Immature natural killer cell (primary cell): ENCODE results near the gene NMNAT3. TPM values are rescaled to one million over a fixed set of nuclear protein-coding genes. Genes with fewer than 3 reads are reported as not detected.

ENCODE experiments used
- DNase-seq, 3 donors: peaks; one replicate each; pipeline ENCODE4 v3.0.0; 2022; ENCODE audit warnings: mixed read lengths in 1 of 3
- H3K27ac Mint-ChIP-seq, 6 donors: one replicate each; pipeline ENCODE4 v1.8.0; 2020; ENCODE audit warnings: mixed read lengths in 6 of 6, mild to moderate bottlenecking in 5 of 6, inconsistent platforms in 4 of 6, moderate library complexity in 3 of 6
- H3K27me3 Mint-ChIP-seq, 3 donors: one replicate each; pipeline ENCODE4 v1.8.0; 2020 to 2021; ENCODE audit warnings: low read depth in 3 of 3, mild to moderate bottlenecking in 3 of 3, mixed read lengths in 3 of 3, moderate library complexity in 3 of 3, inconsistent platforms in 1 of 3
- H3K36me3 Mint-ChIP-seq, 3 donors: one replicate each; pipeline ENCODE4 v1.8.0; 2020; ENCODE audit warnings: mixed read lengths in 3 of 3, inconsistent platforms in 2 of 3, mild to moderate bottlenecking in 2 of 3
- H3K4me1 Mint-ChIP-seq, 2 donors: one replicate each; pipeline ENCODE4 v1.8.0; 2020; ENCODE audit warnings: inconsistent platforms in 2 of 2, mild to moderate bottlenecking in 2 of 2, mixed read lengths in 2 of 2, moderate library complexity in 1 of 2
- H3K4me3 Mint-ChIP-seq, 5 donors: one replicate each; pipeline ENCODE4 v1.8.0; 2020; ENCODE audit warnings: mild to moderate bottlenecking in 5 of 5, mixed read lengths in 5 of 5, inconsistent platforms in 3 of 5, moderate library complexity in 3 of 5
- H3K9me3 Mint-ChIP-seq, 6 donors: one replicate each; pipeline ENCODE4 v1.8.0; 2020; ENCODE audit warnings: mild to moderate bottlenecking in 6 of 6, mixed read lengths in 6 of 6, inconsistent platforms in 4 of 6, moderate library complexity in 3 of 6
- polyA plus RNA-seq, 3 donors: library from polyadenylated mRNA; unstranded; fragments of 300-500 nt; fragmentation: Illumina TruSeq; gene quantifications; one replicate each; pipeline ENCODE4 v1.2.3, GENCODE V29; 2021

NMNAT3 gene
- polyA plus RNA-seq, 3 donors from 2014 or later, result 1.4 to 7.1 (median 2.5) TPM

DNA sequence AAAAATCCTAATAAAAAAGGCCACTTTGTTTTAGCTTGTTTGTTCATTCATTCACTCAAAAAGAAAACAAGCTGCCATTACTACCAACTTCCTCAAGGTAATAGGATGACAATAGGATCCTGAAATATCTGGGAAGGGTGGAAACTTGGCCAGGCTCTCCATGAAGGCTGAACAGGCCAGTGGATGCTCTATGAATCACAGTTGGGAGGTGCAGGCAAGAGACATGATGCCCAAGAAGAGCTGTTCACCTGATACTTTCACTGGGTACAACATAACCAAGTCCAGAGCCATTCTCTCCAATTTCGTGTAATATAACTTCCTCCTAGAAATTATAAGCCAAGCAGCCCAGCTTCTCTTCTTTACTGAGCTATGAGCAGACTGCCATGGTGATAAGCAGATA is 37.3 kb downstream of the NMNAT3 start:
- no peak for DNase-seq
- Mint-ChIP-seq H3K4me1 (peaks cover 7 to 9% of the 10 kb centered on the region in 2 donors), H3K27ac (no peak overlapping the region), H3K36me3 (no peaks in the 10 kb centered on the region), H3K4me3 (no peak overlapping the region), H3K9me3 (peaks cover 0 to 4% (median 0%) of the 10 kb centered on the region in 6 donors), H3K27me3 (no peaks in the 10 kb centered on the region)

DNA sequence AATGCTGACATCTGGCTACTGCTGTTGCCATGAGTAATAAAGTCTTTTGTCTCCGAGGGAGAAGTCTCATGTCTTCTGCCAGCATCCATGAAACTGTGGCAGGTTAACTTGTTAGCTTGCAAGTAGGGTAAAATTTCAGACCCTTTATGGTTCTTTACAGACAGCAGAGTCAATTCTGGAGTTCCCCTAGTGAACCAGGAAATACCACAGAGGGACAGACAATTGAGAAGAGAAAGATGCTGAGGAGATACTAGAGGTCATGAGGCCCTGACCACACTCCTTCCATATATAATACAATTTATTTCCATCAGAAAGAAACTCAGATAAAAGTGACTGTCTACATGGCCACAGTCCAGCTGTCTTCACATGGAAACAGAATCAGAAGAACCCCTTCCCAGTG is 38.1 kb downstream of the NMNAT3 start:
- Mint-ChIP-seq H3K36me3 (no peaks in the 10 kb centered on the region), H3K27me3 (no peaks in the 10 kb centered on the region), H3K4me3 (no peak overlapping the region), H3K4me1 (peaks cover 7 to 9% of the 10 kb centered on the region in 2 donors), H3K9me3 (peaks cover 0 to 4% (median 0%) of the 10 kb centered on the region in 6 donors), H3K27ac (no peak overlapping the region)
- no peak for DNase-seq

DNA sequence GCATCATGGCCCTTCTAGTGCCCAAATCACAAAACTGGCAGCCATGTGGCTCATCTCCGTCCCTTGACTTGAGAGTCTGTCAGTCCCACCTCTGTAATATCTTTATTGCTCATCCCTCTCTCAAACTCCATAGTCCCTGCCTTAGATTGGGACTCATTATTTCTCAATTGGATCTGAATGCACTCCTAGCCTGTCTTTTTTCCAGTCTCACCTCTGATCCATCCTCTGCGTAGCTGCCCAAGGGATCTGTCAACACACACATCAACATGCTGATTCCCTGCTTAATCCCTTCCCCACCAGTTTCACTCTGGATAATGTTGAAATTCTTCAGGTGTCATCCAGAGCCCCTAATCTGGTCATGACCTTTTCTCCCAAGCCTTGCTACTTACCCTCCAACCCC is 39.3 kb downstream of the NMNAT3 start:
- Mint-ChIP-seq H3K9me3 (peaks cover 0 to 3% (median 0%) of the 10 kb centered on the region in 6 donors), H3K4me3 (no peak overlapping the region), H3K4me1 (peaks cover 7 to 9% of the 10 kb centered on the region in 2 donors), H3K27ac (no peak overlapping the region), H3K27me3 (peaks cover 0 to under 1% (median 0%) of the 10 kb centered on the region in 3 donors), H3K36me3 (peaks cover 0 to 1% (median 0%) of the 10 kb centered on the region in 3 donors)
- DNase-seq, result no peak

DNA sequence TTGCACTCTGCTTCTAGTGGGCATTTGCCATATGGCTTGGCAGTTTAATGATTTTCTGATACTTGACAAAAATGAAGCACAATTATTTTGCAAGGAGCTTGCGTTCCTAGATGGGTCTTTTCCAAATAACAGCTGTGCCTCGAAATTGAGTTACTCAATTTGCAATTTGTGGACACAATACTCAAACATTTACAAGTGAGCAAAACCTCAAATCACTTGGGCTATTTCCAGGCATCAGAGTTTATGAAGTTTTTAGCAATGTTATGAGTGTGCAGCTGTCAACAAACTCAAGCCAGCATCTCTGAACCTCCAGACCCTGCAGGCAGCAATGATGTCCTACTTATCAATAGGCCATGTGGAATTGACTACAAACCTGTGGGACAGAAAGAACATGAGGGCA is 41.3 kb downstream of the NMNAT3 start:
- peaks cover 0 to 5% (median 0%) of the 10 kb centered on the region in 6 donors for H3K9me3 Mint-ChIP-seq
- peaks cover 0 to 5% (median 2%) of the 10 kb centered on the region in 3 donors for H3K27me3 Mint-ChIP-seq
- H3K4me3 Mint-ChIP-seq, result no peak overlapping the region
- H3K27ac Mint-ChIP-seq, result no peak overlapping the region
- peaks cover 0 to 3% (median 0%) of the 10 kb centered on the region in 3 donors for H3K36me3 Mint-ChIP-seq
- DNase-seq, result no peak
- no peaks in the 10 kb centered on the region for H3K4me1 Mint-ChIP-seq

DNA sequence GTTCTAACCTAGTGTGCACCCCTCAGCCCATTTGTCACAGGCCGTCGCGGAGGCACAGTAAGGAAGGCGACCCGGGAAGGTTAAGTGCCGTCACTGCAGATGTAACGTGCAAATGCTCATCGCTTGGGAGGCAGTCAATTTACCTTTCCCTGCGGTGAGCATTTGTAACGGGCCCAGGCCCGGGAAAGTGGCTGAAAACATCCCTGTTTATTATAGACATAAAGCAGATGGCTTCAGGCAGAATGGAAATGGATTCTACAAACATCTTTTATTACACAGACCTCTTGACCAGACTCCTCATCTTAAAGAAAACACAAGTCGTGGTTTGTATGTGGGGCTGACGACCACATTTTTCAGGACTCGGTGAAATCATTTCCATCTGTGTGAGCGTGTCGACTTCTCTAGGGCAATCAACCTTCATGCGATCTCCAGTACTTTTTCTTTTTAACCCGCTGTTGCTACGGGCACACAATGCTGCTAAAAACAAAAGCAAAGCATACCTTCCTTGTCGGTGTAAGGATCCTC is 43.6 kb downstream of the NMNAT3 start:
- Mint-ChIP-seq H3K9me3 (peaks cover 0 to 5% (median 0%) of the 10 kb centered on the region in 6 donors), H3K27ac (no peak overlapping the region), H3K4me1 (no peaks in the 10 kb centered on the region), H3K27me3 (peaks cover 0 to 5% (median 2%) of the 10 kb centered on the region in 3 donors), H3K36me3 (peaks cover 0 to 3% (median 0%) of the 10 kb centered on the region in 3 donors), H3K4me3 (no peak overlapping the region)
- DNase-seq, result no peak

DNA sequence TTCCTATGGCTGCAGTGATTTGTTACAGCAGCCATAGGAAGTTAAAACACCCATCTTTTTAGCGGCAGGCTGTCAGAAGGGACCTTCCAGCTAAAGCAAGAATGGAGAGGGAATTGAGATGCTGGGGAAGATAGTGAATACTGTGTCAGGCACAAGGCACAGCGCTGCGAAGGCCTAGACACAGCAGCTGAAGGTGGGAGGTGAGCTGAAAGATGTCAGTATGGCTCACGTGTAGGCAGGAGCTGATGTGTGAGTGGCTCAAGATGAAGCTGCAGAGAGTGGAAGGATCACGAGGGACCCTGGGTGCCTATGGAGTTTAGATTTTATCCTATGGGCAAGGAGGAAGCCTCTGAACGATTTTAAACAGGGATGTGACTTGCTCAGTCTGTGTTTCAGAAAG is 44.3 kb downstream of the NMNAT3 start:
- no peak for DNase-seq
- H3K27me3 Mint-ChIP-seq, result peaks cover 0 to 5% (median 2%) of the 10 kb centered on the region in 3 donors
- H3K4me3 Mint-ChIP-seq, result no peak overlapping the region
- peaks cover 0 to 4% (median 0%) of the 10 kb centered on the region in 6 donors for H3K9me3 Mint-ChIP-seq
- H3K4me1 Mint-ChIP-seq, result no peaks in the 10 kb centered on the region
- H3K27ac Mint-ChIP-seq, result no peak overlapping the region
- peaks cover 0 to 3% (median 0%) of the 10 kb centered on the region in 3 donors for H3K36me3 Mint-ChIP-seq

DNA sequence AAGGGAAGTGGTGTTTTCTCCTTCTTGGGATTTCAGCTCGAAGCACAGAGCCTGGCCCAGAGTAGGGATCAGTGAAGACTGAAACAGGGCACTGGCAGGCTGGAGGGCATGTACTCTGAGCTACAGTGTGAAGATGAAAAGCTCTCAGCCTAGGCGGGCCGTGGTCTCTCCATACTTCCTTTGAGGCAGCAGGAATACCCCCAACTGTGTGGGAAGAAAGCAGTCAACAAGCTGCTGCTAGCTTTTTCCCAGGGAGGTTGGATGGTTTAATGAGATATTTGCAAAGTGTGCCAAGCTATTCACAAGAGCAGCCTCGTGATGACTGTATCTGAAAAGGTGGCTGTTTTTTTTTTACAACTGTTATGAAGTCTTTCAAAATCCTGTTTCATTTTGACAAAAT is 47.2 kb downstream of the NMNAT3 start:
- H3K36me3 Mint-ChIP-seq, result peaks cover 0 to 3% (median 0%) of the 10 kb centered on the region in 3 donors
- H3K27me3 Mint-ChIP-seq, result peaks cover 0 to 5% (median 2%) of the 10 kb centered on the region in 3 donors
- H3K27ac Mint-ChIP-seq, result no peak overlapping the region
- H3K4me1 Mint-ChIP-seq, result no peaks in the 10 kb centered on the region
- H3K9me3 Mint-ChIP-seq, result peaks cover 0 to 4% (median 0%) of the 10 kb centered on the region in 6 donors
- no peak for DNase-seq
- H3K4me3 Mint-ChIP-seq, result no peak overlapping the region

DNA sequence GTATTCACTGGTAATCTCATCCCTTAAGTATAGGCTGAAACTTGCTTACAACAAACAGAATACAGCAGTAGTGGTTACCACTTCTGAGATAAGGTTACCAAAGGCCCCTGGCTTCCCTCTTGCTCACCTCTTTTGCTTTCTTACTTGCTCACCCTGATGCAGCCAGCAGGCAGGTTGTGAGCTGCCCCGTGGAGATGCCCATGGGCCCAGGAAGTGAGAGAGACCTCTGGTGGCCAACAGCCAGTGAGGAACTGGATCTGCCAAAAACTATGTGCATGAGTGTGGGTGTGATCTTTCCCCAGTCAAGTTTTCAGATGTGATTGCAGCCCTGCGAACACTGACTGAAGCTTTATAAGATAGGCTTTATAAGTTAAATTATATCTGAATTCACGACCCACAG is 48.7 kb downstream of the NMNAT3 start:
- Mint-ChIP-seq H3K27ac (no peak overlapping the region), H3K9me3 (peaks cover 0 to 4% (median 0%) of the 10 kb centered on the region in 6 donors), H3K27me3 (peaks cover 0 to 5% (median 2%) of the 10 kb centered on the region in 3 donors), H3K4me3 (no peak overlapping the region), H3K4me1 (no peaks in the 10 kb centered on the region), H3K36me3 (peaks cover 0 to 3% (median 0%) of the 10 kb centered on the region in 3 donors)
- no peak for DNase-seq

DNA sequence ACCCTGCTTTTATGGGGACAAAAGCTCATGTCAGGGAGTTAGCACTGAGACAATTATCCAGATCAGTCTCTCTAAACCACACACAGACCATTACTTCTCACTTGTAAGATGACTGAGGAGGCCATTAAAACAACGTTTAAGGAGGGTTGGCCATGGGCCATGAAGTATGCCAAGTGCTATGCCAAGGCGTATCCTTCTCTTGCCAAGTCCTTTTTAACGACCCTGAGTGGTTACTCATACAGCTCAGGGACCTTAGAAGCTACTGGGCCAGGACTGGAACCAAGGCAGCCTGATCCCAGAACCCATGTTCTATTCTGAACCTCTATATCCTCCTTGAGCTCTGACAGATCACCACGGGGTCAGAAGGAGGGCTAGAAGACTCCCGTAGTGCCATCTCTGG is 50.0 kb downstream of the NMNAT3 start:
- Mint-ChIP-seq H3K4me3 (no peak overlapping the region), H3K9me3 (peaks cover 0 to 4% (median 0%) of the 10 kb centered on the region in 6 donors), H3K27me3 (peaks cover 0 to 2% (median 0%) of the 10 kb centered on the region in 3 donors), H3K4me1 (no peaks in the 10 kb centered on the region), H3K27ac (no peak overlapping the region), H3K36me3 (no peaks in the 10 kb centered on the region)
- no peak for DNase-seq

DNA sequence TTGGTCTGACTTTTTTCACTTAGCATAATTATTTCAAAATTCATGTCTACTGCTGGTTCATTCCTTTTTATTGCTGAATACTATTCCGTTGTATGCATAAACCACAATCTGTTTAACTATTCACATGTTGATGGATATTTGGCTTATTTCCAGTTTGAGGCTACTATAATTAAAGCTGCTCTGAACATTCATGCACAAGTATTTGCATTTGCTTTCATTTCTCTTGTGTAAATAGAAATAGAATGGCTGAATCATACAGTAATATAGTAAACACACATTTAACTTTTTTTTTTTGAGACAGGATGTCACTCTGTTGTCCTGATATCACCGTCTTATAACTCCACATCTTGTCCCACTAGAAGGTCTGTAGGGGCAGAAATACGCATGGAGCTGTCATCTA is 57.3 kb downstream of the NMNAT3 start:
- Mint-ChIP-seq H3K4me1 (no peaks in the 10 kb centered on the region), H3K9me3 (no peaks in the 10 kb centered on the region)
- DNase-seq, result no peak

DNA sequence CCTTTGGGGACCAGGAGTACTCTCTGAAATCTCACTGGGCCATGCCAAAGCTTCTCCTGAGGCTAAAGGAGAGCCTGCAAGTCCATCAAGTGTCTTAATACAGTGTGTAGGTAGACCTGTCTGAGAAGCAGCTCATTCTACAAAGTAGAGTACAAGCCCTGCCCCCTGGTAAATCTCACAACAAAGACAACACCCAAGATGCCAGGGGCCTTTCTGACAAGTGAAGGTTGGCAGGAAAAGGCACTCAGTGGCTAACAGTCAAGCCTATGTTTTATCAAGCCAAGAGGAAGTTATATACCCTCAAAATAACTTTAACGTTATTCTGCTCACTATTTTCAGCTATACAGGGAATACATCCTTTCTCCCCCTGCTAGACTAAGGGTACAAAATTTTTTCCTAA is 58.3 kb downstream of the NMNAT3 start:
- H3K9me3 Mint-ChIP-seq, result no peaks in the 10 kb centered on the region
- DNase-seq, result no peak

More for the DNA sequence above, 57.3 kb downstream of the NMNAT3 start:
- H3K36me3 Mint-ChIP-seq, result no peaks in the 10 kb centered on the region
- H3K27ac Mint-ChIP-seq, result no peak overlapping the region
- H3K27me3 Mint-ChIP-seq, result peaks cover 0 to 2% (median 0%) of the 10 kb centered on the region in 3 donors
- no peak overlapping the region for H3K4me3 Mint-ChIP-seq

DNA sequence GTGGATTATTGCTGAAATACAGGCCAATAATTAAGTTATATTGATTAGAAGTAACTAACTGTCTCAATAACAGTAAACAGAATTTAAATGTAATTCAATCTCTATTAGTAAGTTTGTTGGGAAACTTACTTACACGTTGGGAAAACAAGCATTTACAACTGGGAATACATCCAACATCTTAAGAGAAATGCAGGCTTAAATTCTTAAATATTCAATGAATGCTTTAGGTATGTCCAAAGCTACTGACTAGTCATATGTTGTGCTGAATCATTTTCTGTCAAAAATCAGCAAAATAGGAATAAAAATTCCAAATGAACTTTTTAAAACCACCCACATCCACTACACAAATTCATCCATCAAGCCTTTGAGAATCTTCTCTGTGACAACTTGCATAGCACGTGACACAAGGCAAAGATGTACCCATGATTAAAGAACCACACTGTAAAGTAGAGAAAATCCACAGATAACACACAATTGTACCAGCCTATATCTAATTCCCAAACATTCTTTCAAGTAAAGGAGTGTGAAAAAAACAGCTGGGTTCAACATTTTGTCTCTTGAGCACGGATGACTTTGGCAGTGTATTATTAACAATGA is 60.0 kb downstream of the NMNAT3 start:
- no peak overlapping the region for H3K27ac Mint-ChIP-seq
- H3K9me3 Mint-ChIP-seq, result peaks cover 0 to 1% (median 0%) of the 10 kb centered on the region in 6 donors
- no peak for DNase-seq
- H3K4me3 Mint-ChIP-seq, result no peak overlapping the region
- no peaks in the 10 kb centered on the region for H3K4me1 Mint-ChIP-seq
- H3K36me3 Mint-ChIP-seq, result no peaks in the 10 kb centered on the region
- peaks cover 0 to 2% (median 0%) of the 10 kb centered on the region in 3 donors for H3K27me3 Mint-ChIP-seq

More for the DNA sequence above, 58.3 kb downstream of the NMNAT3 start:
- Mint-ChIP-seq H3K27ac (no peak overlapping the region), H3K27me3 (peaks cover 0 to 2% (median 0%) of the 10 kb centered on the region in 3 donors), H3K36me3 (no peaks in the 10 kb centered on the region), H3K4me3 (no peak overlapping the region), H3K4me1 (no peaks in the 10 kb centered on the region)

DNA sequence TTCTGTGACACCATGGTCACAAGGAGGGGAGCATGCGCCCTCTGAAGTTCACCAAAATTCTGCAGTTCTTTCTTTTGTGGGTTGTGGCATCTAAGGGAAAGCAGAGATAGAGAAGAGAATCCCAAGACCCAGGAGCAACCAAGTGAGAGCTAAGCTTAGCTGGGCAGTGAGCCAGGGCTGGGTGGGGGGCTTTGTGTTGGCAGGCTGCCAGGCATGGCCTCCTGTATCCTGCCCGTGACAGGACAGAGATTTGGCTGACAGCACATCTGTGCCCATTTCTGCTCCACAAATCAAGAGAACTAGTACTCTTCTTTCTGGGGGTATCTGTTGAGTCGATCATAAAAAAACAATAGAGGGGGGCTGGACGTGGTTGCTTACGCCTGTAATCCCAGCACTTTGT is 66.2 kb downstream of the NMNAT3 start:
- Mint-ChIP-seq H3K4me3 (no peak overlapping the region), H3K9me3 (peaks cover 0 to 4% (median 0%) of the 10 kb centered on the region in 6 donors), H3K27me3 (peaks cover 0 to 4% (median 1%) of the 10 kb centered on the region in 3 donors), H3K36me3 (no peaks in the 10 kb centered on the region), H3K4me1 (no peaks in the 10 kb centered on the region), H3K27ac (no peak overlapping the region)
- DNase-seq, result no peak

DNA sequence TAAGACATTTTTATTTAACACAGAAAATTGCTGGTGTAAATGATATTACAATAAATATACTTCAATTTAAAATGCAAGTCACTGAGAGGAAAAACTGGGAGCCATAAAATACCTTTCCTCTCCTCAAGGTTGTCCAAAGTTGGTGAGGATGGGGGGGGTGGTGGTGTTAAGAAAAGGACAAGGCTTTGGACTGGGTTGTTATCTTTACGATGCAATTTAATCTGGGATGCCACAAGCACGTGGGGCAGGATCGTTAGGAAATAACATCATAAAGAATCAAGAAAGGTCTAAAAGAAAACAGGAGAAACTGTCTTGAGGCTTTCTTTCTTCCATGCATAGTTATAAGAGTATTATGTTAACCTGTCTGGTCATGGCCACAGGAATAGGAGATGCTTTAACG is 66.9 kb downstream of the NMNAT3 start:
- Mint-ChIP-seq H3K27me3 (peaks cover 0 to 4% (median 1%) of the 10 kb centered on the region in 3 donors), H3K4me3 (no peak overlapping the region), H3K4me1 (no peaks in the 10 kb centered on the region), H3K9me3 (peaks cover 0 to 4% (median 0%) of the 10 kb centered on the region in 6 donors), H3K36me3 (no peaks in the 10 kb centered on the region), H3K27ac (no peak overlapping the region)
- no peak for DNase-seq
